Lower leg skin (tissue), 3 donors: Measurements from ENCODE around the gene SOX5.

Experiments
- POLR2A ChIP-seq, 2 donors: fragments of 450-650 bp; IDR thresholded peaks; one replicate each; pipeline ENCODE4 v1.6.1; 2016 to 2017; ENCODE audit warnings: antibody characterized with exemption in 2 of 2, mild to moderate bottlenecking in 1 of 2, moderate library complexity in 1 of 2
- TF ChIP-seq, protein P1 (sequence below), 3 donors: fragments of 450-650 bp; IDR thresholded peaks; one replicate each; pipeline ENCODE4 v1.5.1; 2016; ENCODE audit warnings: antibody characterized with exemption in 3 of 3, mild to moderate bottlenecking in 3 of 3, moderate library complexity in 2 of 3

DNA sequence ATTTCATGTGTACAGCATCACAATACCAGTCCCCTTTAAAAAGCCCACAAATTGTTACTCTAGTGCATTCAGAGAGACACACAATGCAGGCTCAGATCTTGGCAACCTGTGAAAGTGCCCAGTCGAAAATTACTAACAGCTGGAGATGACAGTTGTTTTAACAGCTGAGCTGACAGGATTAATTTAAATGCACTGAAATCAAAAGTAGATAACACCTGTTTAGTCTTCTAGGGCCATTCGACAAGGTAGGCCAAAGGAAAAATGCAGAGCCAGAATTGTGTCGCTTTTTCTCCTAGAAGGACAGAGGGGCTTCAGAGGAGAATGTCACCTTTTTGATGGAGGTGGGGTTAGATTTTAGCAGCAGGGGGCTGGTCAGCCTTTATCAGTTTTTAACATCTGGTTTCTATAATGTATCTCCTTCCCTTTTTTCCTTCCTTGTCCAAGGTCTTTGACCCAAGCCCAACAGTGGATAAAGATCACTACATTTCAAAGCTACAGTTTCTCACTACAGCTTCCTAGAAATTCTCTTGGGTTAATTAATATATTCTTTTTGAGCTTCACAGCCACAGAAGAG, 139.1 kb downstream of the SOX5 start:
- TF ChIP-seq, protein P1, sequence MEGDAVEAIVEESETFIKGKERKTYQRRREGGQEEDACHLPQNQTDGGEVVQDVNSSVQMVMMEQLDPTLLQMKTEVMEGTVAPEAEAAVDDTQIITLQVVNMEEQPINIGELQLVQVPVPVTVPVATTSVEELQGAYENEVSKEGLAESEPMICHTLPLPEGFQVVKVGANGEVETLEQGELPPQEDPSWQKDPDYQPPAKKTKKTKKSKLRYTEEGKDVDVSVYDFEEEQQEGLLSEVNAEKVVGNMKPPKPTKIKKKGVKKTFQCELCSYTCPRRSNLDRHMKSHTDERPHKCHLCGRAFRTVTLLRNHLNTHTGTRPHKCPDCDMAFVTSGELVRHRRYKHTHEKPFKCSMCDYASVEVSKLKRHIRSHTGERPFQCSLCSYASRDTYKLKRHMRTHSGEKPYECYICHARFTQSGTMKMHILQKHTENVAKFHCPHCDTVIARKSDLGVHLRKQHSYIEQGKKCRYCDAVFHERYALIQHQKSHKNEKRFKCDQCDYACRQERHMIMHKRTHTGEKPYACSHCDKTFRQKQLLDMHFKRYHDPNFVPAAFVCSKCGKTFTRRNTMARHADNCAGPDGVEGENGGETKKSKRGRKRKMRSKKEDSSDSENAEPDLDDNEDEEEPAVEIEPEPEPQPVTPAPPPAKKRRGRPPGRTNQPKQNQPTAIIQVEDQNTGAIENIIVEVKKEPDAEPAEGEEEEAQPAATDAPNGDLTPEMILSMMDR (IDR thresholded peaks at IDR 0.05) = no peak
- no peak for TF ChIP-seq POLR2A (IDR thresholded peaks at IDR 0.05)
